Right atrium auricular region (tissue), 2 donors: ENCODE measurements around the gene MLH1. TPM values are rescaled to one million over a fixed set of nuclear protein-coding genes. Genes with fewer than 3 reads are reported as not detected.

Source experiments
- DNase-seq: peaks from one replicate; pipeline ENCODE4 v3.0.0-alpha.2; 2019; ENCODE audit warnings: low spot score
- H3K27ac ChIP-seq, 2 donors: fragments of 200-600 bp; sonication (generic); 1 replicate in 1 of 2; 2 replicates in 1 of 2; pipeline ENCODE4 v1.5.1; 2016 to 2019
- H3K27me3 ChIP-seq, 2 donors: fragments of 200-600 bp; sonication (generic); one replicate each; pipeline versions ENCODE4 v1.5.1 to v1.6.0; 2017 to 2019
- H3K36me3 ChIP-seq: fragments of 200-600 bp; sonication (generic); one replicate; pipeline ENCODE4 v1.5.1; 2016
- H3K4me1 ChIP-seq, 2 donors: fragments of 200-600 bp; sonication (generic); one replicate each; pipeline versions ENCODE4 v1.5.1 to v1.6.0; 2017 to 2019
- H3K4me3 ChIP-seq, 2 donors: fragments of 200-600 bp; sonication (generic); 1 replicate in 1 of 2; 2 replicates in 1 of 2; pipeline ENCODE4 v1.5.1; 2017 to 2019; ENCODE audit warnings: mild to moderate bottlenecking in 1 of 2, moderate library complexity in 1 of 2
- H3K9me3 ChIP-seq, 2 donors: fragments of 200-600 bp; sonication (generic); one replicate each; pipeline ENCODE4 v1.5.1; 2019
- total RNA-seq, 2 donors: library from RNA; depleted of rRNA; stranded (reverse); fragments of >200 nt; gene quantifications; one replicate each; pipeline ENCODE4 v1.1.0, GENCODE V29; 2016
- TF ChIP-seq, protein P1 (sequence below), 2 donors: fragments of 200-600 bp; sonication (generic); IDR thresholded peaks; one replicate each; pipeline ENCODE4 v1.5.1; 2019; ENCODE audit warnings: antibody characterized with exemption in 2 of 2

MLH1 gene
- total RNA-seq, 2 donors from 2014 or later, result 36.0 to 37.8 TPM

DNA sequence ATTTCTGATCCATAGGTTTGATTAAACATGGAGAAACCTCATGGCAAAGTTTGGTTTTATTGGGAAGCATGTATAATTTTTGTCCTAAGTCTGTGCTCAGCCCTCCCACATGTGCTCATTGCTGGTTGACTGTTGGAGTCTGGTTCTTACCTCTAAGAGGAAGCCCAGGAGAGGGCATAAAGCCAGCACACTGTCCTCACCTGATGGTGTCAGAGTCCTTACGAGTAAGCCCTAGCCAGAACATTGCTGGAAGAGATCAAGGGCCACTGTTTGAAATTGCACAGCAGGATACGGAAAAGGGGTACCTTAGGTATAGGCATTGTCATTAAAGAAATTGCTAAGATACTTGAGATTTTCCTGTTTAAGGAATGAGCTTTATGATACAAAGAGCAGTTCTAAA, 21.3 kb downstream of the MLH1 start:
- peaks cover 0 to 36% of the 10 kb centered on the region in 2 donors for H3K4me1 ChIP-seq
- no peak overlapping the region for H3K4me3 ChIP-seq
- TF ChIP-seq, protein P1, sequence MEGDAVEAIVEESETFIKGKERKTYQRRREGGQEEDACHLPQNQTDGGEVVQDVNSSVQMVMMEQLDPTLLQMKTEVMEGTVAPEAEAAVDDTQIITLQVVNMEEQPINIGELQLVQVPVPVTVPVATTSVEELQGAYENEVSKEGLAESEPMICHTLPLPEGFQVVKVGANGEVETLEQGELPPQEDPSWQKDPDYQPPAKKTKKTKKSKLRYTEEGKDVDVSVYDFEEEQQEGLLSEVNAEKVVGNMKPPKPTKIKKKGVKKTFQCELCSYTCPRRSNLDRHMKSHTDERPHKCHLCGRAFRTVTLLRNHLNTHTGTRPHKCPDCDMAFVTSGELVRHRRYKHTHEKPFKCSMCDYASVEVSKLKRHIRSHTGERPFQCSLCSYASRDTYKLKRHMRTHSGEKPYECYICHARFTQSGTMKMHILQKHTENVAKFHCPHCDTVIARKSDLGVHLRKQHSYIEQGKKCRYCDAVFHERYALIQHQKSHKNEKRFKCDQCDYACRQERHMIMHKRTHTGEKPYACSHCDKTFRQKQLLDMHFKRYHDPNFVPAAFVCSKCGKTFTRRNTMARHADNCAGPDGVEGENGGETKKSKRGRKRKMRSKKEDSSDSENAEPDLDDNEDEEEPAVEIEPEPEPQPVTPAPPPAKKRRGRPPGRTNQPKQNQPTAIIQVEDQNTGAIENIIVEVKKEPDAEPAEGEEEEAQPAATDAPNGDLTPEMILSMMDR (IDR thresholded peaks at IDR 0.05), result no peak
- H3K27ac ChIP-seq, result peak overlapping the region in 1 of 2 donors; percentile 65
- H3K9me3 ChIP-seq, result no peaks in the 10 kb centered on the region
- H3K27me3 ChIP-seq, result no peaks in the 10 kb centered on the region
- H3K36me3 ChIP-seq, result peaks cover 44% of the 10 kb centered on the region
- DNase-seq, result peak; percentile 70

GRCh38 chr3:37015642-37016041, 22.3 kb downstream of the MLH1 start:
- H3K27ac ChIP-seq, result peak overlapping the region; percentile 26 to 65
- H3K4me1 ChIP-seq, result peaks cover 0 to 36% of the 10 kb centered on the region in 2 donors
- TF ChIP-seq, protein P1 (IDR thresholded peaks at IDR 0.05), result no peak
- no peak overlapping the region for H3K4me3 ChIP-seq
- no peak for DNase-seq
- H3K36me3 ChIP-seq, result peaks cover 50% of the 10 kb centered on the region
- no peaks in the 10 kb centered on the region for H3K9me3 ChIP-seq
- H3K27me3 ChIP-seq, result no peaks in the 10 kb centered on the region

GRCh38 chr3:37016903-37017302, 23.6 kb downstream of the MLH1 start:
- no peaks in the 10 kb centered on the region for H3K9me3 ChIP-seq
- DNase-seq, result no peak
- peak overlapping the region; percentile 37 to 65 for H3K27ac ChIP-seq
- peaks cover 0 to 36% of the 10 kb centered on the region in 2 donors for H3K4me1 ChIP-seq
- TF ChIP-seq, protein P1 (IDR thresholded peaks at IDR 0.05), result no peak
- H3K27me3 ChIP-seq, result no peaks in the 10 kb centered on the region
- H3K4me3 ChIP-seq, result no peak overlapping the region
- H3K36me3 ChIP-seq, result peaks cover 52% of the 10 kb centered on the region

GRCh38 chr3:37017683-37018082, 24.4 kb downstream of the MLH1 start:
- Histone ChIP-seq H3K27ac (peak overlapping the region; percentile 37 to 65), H3K4me3 (no peak overlapping the region)
- no peak for DNase-seq

GRCh38 chr3:37024092-37024491, 30.8 kb downstream of the MLH1 start:
- no peak overlapping the region for H3K27ac ChIP-seq
- no peak for DNase-seq
- H3K36me3 ChIP-seq, result peaks cover 65% of the 10 kb centered on the region

More at GRCh38 chr3:37017683-37018082, 24.4 kb downstream of the MLH1 start:
- TF ChIP-seq, protein P1 (IDR thresholded peaks at IDR 0.05), result no peak
- Histone ChIP-seq H3K9me3 (no peaks in the 10 kb centered on the region), H3K4me1 (peaks cover 0 to 36% of the 10 kb centered on the region in 2 donors), H3K36me3 (peaks cover 51% of the 10 kb centered on the region), H3K27me3 (no peaks in the 10 kb centered on the region)

More at GRCh38 chr3:37024092-37024491, 30.8 kb downstream of the MLH1 start:
- Histone ChIP-seq H3K27me3 (no peaks in the 10 kb centered on the region), H3K4me3 (no peak overlapping the region), H3K9me3 (no peaks in the 10 kb centered on the region), H3K4me1 (peaks cover 0 to 30% of the 10 kb centered on the region in 2 donors)
- TF ChIP-seq, protein P1 (IDR thresholded peaks at IDR 0.05), result peak in 1 of 2 donors; percentile 60
